Lung (tissue), 12 donors: Measurements from ENCODE around the gene SLIT1. TPM values are rescaled to one million over a fixed set of nuclear protein-coding genes. Genes with fewer than 3 reads are reported as not detected.
A peak's percentile ranks its signal among the peaks of the same experiment; 100 is the strongest.

Source experiments
- ATAC-seq: fragments of 200-7000 bp; cut with Tn5 transposase; one replicate; pipeline ENCODE4 v1.9.1; 2020; ENCODE audit warnings: moderate number of reproducible peaks; ENCODE audit not compliant: insufficient read depth, low FRiP score
- DNase-seq, 3 donors: peaks; one replicate each; pipeline ENCODE4 v3.0.0-alpha.2; 2013 to 2017
- H3K27ac ChIP-seq, 2 donors: one replicate each; pipeline ENCODE4 v1.5.1; 2013; ENCODE audit warnings: mild to moderate bottlenecking in 2 of 2, moderate library complexity in 2 of 2, control low read depth in 1 of 2, inconsistent platforms in 1 of 2, low read depth in 1 of 2, low read length in 1 of 2
- H3K27me3 ChIP-seq, 3 donors: one replicate each; pipeline ENCODE4 v1.5.1; 2013; ENCODE audit warnings: low read length in 2 of 3; ENCODE audit not compliant: control insufficient read depth in 3 of 3, insufficient read depth in 3 of 3
- H3K36me3 ChIP-seq, 4 donors: one replicate each; pipeline ENCODE4 v1.5.1; 2013; ENCODE audit warnings: low read length in 4 of 4, mild to moderate bottlenecking in 1 of 4, moderate library complexity in 1 of 4; ENCODE audit not compliant: control insufficient read depth in 4 of 4, insufficient read depth in 4 of 4
- H3K4me1 ChIP-seq, 5 donors: one replicate each; pipeline ENCODE4 v1.5.1; 2013; ENCODE audit warnings: low read length in 5 of 5, mild to moderate bottlenecking in 2 of 5, moderate library complexity in 1 of 5; ENCODE audit not compliant: control insufficient read depth in 5 of 5, insufficient read depth in 5 of 5
- H3K4me3 ChIP-seq: one replicate; pipeline ENCODE4 v1.5.1; 2013; ENCODE audit warnings: mild to moderate bottlenecking, control low read depth, moderate library complexity
- H3K9ac ChIP-seq, 2 donors: one replicate each; pipeline ENCODE4 v1.5.1; 2013; ENCODE audit warnings: low read length in 2 of 2, control low read depth in 1 of 2; ENCODE audit not compliant: insufficient read depth in 1 of 2
- H3K9me3 ChIP-seq, 4 donors: one replicate each; pipeline ENCODE4 v1.5.1; 2013; ENCODE audit warnings: low read length in 3 of 4, mild to moderate bottlenecking in 1 of 4, moderate library complexity in 1 of 4; ENCODE audit not compliant: control insufficient read depth in 4 of 4, insufficient read depth in 3 of 4
- WGBS, 2 donors: extraction: QIAGEN DNeasy Blood & Tissue Kit; methylation state at CpG; one replicate each; pipeline ENCODE4 v1.1.7; 2013; 5-methylcytosine and 5-hydroxymethylcytosine counted together
- polyA plus RNA-seq, 2 donors: library from polyadenylated mRNA; stranded (reverse); fragments of 200-250 nt; gene quantifications; one replicate each; pipeline ENCODE4 v1.2.1, GENCODE V29; 2013
- total RNA-seq, 2 donors: library from RNA; depleted of rRNA in 1 of 2; stranded (reverse); fragments of >200 nt in 1 of 2; gene quantifications; one replicate each; pipeline ENCODE4 v1.2.1, GENCODE V29; 2014 to 2021
- TF ChIP-seq, protein P1 (sequence below): IDR thresholded peaks from 2 replicates; pipeline ENCODE4 v1.5.1; 2012; ENCODE audit warnings: mild to moderate bottlenecking; ENCODE audit errors: control extremely low read depth, extremely low read depth
- donor health status: control.
- donor health status: control.
- donor health status: Bipolar disorder and iron deficiency.
- donor health status: healthy.
- donor health status: DM: yes; HTN: yes; CAD: no.

The SLIT1 gene
- total and polyA plus RNA-seq, 4 donors = 0.39 to 5.6 (median 0.57) TPM

DNA sequence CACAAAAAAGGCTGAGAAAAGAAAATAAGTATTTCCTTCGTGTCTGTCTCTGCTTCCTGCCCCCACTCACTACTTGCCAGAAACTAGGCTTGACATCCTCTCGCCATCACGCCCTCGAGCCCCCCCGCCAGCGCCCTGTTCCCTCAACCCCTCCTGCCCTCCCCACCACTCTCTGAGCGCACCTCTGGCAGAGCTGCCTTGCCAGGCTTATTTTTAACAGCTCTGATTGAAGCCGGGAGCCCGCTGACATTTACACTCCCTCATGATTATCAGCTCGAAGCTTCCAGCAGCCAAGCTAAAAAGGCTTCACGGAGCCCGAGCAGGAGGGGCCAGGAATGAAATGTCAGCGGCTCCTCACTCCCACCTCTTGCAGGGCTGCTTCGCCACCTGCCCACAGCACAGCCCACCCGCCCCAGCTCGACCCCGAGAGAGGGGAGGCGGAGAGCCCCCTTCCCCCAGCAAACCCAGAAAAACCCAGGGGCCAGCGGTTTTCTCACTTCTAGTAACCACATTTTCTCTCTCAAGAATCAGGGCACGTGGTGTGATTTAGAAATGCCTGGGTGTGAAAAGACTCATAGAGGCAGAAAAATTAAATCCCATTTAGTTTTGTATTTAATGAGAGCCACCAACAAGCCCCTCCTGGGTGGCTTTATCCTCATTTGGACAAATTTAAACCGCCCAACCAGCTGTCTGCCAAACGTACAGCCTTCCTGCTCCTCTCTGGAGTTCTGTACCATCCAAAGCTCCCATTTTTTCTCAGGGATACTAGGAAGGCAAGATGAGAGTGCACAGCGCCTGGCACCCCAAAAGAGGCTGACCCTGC, 89.3 kb downstream of the SLIT1 start:
- no peaks in the 10 kb centered on the region for H3K36me3 ChIP-seq
- no peak overlapping the region for H3K9ac ChIP-seq
- 21 to 24% methylated on average over 22 to 23 of the region's 23 CpGs for whole genome bisulfite sequencing, 2 donors
- H3K27me3 ChIP-seq = peaks cover 0 to 2% (median 0%) of the 10 kb centered on the region in 3 donors
- peaks cover 0 to 16% (median 3%) of the 10 kb centered on the region in 5 donors for H3K4me1 ChIP-seq
- ATAC-seq (no peak), DNase-seq (peak; percentile 16 to 57 (median 24))
- H3K4me3 ChIP-seq = no peak overlapping the region
- no peak overlapping the region for H3K27ac ChIP-seq
- no peaks in the 10 kb centered on the region for H3K9me3 ChIP-seq
- TF ChIP-seq, protein P1, sequence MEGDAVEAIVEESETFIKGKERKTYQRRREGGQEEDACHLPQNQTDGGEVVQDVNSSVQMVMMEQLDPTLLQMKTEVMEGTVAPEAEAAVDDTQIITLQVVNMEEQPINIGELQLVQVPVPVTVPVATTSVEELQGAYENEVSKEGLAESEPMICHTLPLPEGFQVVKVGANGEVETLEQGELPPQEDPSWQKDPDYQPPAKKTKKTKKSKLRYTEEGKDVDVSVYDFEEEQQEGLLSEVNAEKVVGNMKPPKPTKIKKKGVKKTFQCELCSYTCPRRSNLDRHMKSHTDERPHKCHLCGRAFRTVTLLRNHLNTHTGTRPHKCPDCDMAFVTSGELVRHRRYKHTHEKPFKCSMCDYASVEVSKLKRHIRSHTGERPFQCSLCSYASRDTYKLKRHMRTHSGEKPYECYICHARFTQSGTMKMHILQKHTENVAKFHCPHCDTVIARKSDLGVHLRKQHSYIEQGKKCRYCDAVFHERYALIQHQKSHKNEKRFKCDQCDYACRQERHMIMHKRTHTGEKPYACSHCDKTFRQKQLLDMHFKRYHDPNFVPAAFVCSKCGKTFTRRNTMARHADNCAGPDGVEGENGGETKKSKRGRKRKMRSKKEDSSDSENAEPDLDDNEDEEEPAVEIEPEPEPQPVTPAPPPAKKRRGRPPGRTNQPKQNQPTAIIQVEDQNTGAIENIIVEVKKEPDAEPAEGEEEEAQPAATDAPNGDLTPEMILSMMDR = no peak

DNA sequence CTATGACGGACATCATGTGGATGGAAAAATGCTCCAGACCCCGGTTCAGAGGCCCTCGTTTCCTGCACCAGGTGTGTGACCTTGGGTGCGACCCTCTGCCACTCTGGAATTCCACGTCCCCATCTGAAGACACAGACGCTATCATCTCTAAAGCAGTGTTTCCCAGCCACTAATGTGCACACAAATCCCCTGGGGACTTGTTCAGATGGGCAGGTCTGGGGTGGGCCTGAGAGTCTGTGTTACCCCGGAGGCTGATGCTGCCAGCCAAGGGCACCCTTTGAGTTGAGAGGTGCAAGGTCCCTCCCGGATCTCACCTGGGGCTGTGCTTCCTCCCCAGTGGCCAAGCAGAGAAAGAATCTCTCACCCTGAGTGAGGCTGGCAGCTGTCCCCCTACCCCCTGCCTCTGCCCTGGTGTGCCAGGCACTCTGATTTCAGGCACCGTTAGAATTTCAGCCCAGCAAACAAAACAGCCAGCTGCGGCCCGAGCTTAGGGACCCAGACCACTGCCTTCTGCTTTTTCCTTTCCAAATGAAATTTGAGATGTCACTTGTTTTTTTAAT, 90.0 kb downstream of the SLIT1 start:
- TF ChIP-seq, protein P1 = no peak
- no peak overlapping the region for H3K27ac ChIP-seq
- no peak overlapping the region for H3K9ac ChIP-seq
- DNase-seq = no peak
- no peaks in the 10 kb centered on the region for H3K36me3 ChIP-seq
- peaks cover 0 to 2% (median 0%) of the 10 kb centered on the region in 3 donors for H3K27me3 ChIP-seq
- WGBS, 2 donors = 39 to 40% methylated on average over 11 of the region's 11 CpGs
- no peak for ATAC-seq
- H3K9me3 ChIP-seq = no peaks in the 10 kb centered on the region
- no peak overlapping the region for H3K4me3 ChIP-seq
- peaks cover 0 to 16% (median 3%) of the 10 kb centered on the region in 5 donors for H3K4me1 ChIP-seq

DNA sequence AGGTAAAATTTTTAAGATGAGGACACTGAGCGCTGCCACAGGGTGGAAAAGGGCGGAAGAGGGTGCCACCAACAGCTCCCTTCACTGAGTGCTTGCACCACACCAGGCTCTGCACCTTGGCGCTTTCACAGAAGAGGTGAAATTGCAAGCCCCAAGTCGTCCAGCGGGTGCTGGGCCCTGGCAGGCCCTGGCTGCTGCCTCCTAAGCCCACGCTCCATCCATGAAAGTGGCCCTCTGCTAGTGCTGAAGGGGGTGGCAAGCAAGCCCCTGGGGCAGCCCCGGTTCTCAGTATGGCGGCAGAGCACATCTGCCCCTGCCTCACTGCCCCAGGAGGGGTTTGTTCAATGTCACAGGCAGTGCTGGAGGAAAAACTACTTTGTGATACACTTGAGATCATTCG, 95.1 kb downstream of the SLIT1 start:
- Histone ChIP-seq H3K4me3 (no peak overlapping the region), H3K27me3 (peaks cover 0 to 12% (median 3%) of the 10 kb centered on the region in 3 donors), H3K9ac (no peak overlapping the region), H3K4me1 (peaks cover 0 to under 1% (median 0%) of the 10 kb centered on the region in 5 donors), H3K9me3 (no peaks in the 10 kb centered on the region), H3K27ac (no peak overlapping the region), H3K36me3 (no peaks in the 10 kb centered on the region)
- DNase-seq (no peak), ATAC-seq (no peak)
- 81 to 88% methylated on average over 9 of the region's 9 CpGs for WGBS, 2 donors
- TF ChIP-seq, protein P1 = no peak
